IMR-90 (cell line): ENCODE data around the gene CCL11. TPM values are rescaled to one million over a fixed set of nuclear protein-coding genes. Genes with fewer than 3 reads are reported as not detected.

Source experiments
- ATAC-seq: fragments of 200-7000 bp; cut with Tn5 transposase; 2 replicates; pipeline ENCODE4 v1.9.1; 2020; ENCODE audit warnings: low read depth, mild to moderate bottlenecking, moderate library complexity
- BruUV-seq: library from RNA; stranded (reverse); fragments of 400-500 nt; replicated peaks from 2 replicates; lab custom pipeline; 2021; lab: Mats Ljungman, UMichigan
- CTCF ChIA-PET: fragments of 300-600 bp; formaldehyde crosslinking; extraction: SDS; loops from one replicate; lab custom pipeline; 2021; ENCODE audit warnings: antibody characterized with exemption; lab: Yijun Ruan, JAX
- POLR2A ChIA-PET: fragments of 300-600 bp; sonication (Branson Sonifier 250); formaldehyde crosslinking; loops from one replicate; lab custom pipeline; 2022; ENCODE audit warnings: antibody characterized with exemption; ENCODE audit not compliant: unreplicated experiment; lab: Charles Lee
- DNase-seq: peaks from one replicate; pipeline ENCODE4 v3.0.0; 2013
- H2AFZ ChIP-seq: replicated peaks from 2 replicates; pipeline ENCODE3; 2013; ENCODE audit warnings: low read length, mild to moderate bottlenecking; ENCODE audit not compliant: poor library complexity
- H2AK5ac ChIP-seq: 2 replicates; pipeline ENCODE4 v1.6.1; 2013; ENCODE audit warnings: low read depth, low read length, inconsistent platforms
- H2AK9ac ChIP-seq: replicated peaks from 2 replicates; pipeline ENCODE3; 2013; ENCODE audit warnings: mild to moderate bottlenecking, low read depth, low read length, moderate library complexity; ENCODE audit not compliant: poor library complexity
- H2BK120ac ChIP-seq: 2 replicates; pipeline ENCODE4 v1.6.1; 2013; ENCODE audit warnings: low read depth, low read length, inconsistent platforms
- H2BK15ac ChIP-seq: 3 replicates; pipeline ENCODE4 v1.6.1; 2013; ENCODE audit warnings: low read depth, low read length, inconsistent platforms
- H2BK20ac ChIP-seq: 2 replicates; pipeline ENCODE4 v1.6.1; 2013; ENCODE audit warnings: low read depth, mild to moderate bottlenecking, inconsistent platforms, low read length, moderate library complexity
- H2BK5ac ChIP-seq: 2 replicates; pipeline ENCODE4 v1.6.1; 2013; ENCODE audit warnings: mild to moderate bottlenecking, low read depth, low read length, inconsistent platforms; ENCODE audit not compliant: poor library complexity, severe bottlenecking
- H3K14ac ChIP-seq: replicated peaks from 2 replicates; pipeline ENCODE4 v1.6.1; 2013; ENCODE audit warnings: low read depth, low read length, inconsistent platforms
- H3K18ac ChIP-seq: 2 replicates; pipeline ENCODE4 v1.6.1; 2013; ENCODE audit warnings: low read depth, low read length, control low read depth
- H3K23ac ChIP-seq: 2 replicates; pipeline ENCODE4 v1.6.1; 2013; ENCODE audit warnings: low read depth, low read length, inconsistent platforms
- H3K27ac ChIP-seq: 2 replicates; pipeline ENCODE4 v1.5.1; 2013; ENCODE audit warnings: mild to moderate bottlenecking, control low read depth, low read length; ENCODE audit not compliant: insufficient read depth
- H3K27me3 ChIP-seq: 2 replicates; pipeline ENCODE4 v1.6.1; 2013; ENCODE audit warnings: low read length; ENCODE audit not compliant: control insufficient read depth, insufficient read depth
- H3K36me3 ChIP-seq: 2 replicates; pipeline ENCODE4 v1.6.1; 2013; ENCODE audit warnings: low read length, mixed read lengths; ENCODE audit not compliant: control insufficient read depth, insufficient read depth
- H3K4ac ChIP-seq: 2 replicates; pipeline ENCODE4 v1.6.1; 2013; ENCODE audit warnings: low read depth, low read length, inconsistent platforms
- H3K4me1 ChIP-seq: 2 replicates; pipeline ENCODE4 v1.6.1; 2013; ENCODE audit warnings: low read length, mixed read lengths; ENCODE audit not compliant: control insufficient read depth, insufficient read depth
- H3K4me2 ChIP-seq: 2 replicates; pipeline ENCODE4 v1.6.1; 2013; ENCODE audit warnings: low read depth, mild to moderate bottlenecking, control low read depth, low read length, moderate library complexity
- H3K4me3 ChIP-seq: 2 replicates; pipeline ENCODE4 v1.5.1; 2013; ENCODE audit warnings: low read depth, mild to moderate bottlenecking, control low read depth, low read length, moderate library complexity; ENCODE audit not compliant: insufficient read depth
- H3K56ac ChIP-seq: 2 replicates; pipeline ENCODE4 v1.6.1; 2013; ENCODE audit warnings: low read length, inconsistent platforms; ENCODE audit not compliant: insufficient read depth; ENCODE audit errors: extremely low read depth
- H3K79me1 ChIP-seq, 2 experiments: 2 replicates each; pipeline ENCODE4 v1.6.1; 2013; ENCODE audit warnings: low read length in 2 of 2, inconsistent platforms in 1 of 2, low read depth in 1 of 2
- H3K9ac ChIP-seq: 2 replicates; pipeline ENCODE4 v1.6.1; 2013; ENCODE audit warnings: low read depth, low read length, control low read depth
- H3K9me1 ChIP-seq: 2 replicates; pipeline ENCODE4 v1.6.1; 2013; ENCODE audit warnings: low read length, inconsistent platforms; ENCODE audit not compliant: insufficient read depth
- H3K9me3 ChIP-seq: 2 replicates; pipeline ENCODE4 v1.6.1; 2013; ENCODE audit warnings: low read length; ENCODE audit not compliant: control insufficient read depth, insufficient read depth
- H4K20me1 ChIP-seq: 2 replicates; pipeline ENCODE4 v1.6.1; 2013; ENCODE audit warnings: low read length, inconsistent platforms; ENCODE audit not compliant: insufficient read depth
- H4K5ac ChIP-seq: 2 replicates; pipeline ENCODE4 v1.6.1; 2013; ENCODE audit warnings: mild to moderate bottlenecking, low read depth, low read length, control low read depth
- H4K8ac ChIP-seq, 2 experiments: 2 replicates each; pipeline ENCODE4 v1.6.1; 2013; ENCODE audit warnings: low read depth in 2 of 2, low read length in 2 of 2, control low read depth in 1 of 2, inconsistent platforms in 1 of 2
- H4K91ac ChIP-seq: 2 replicates; pipeline ENCODE4 v1.6.1; 2013; ENCODE audit warnings: low read depth, low read length, inconsistent platforms; ENCODE audit not compliant: insufficient read depth
- BHLHE40 ChIP-seq: fragments of 150-350 bp; IDR thresholded peaks from 2 replicates; pipeline ENCODE4 v1.6.1; 2016; ENCODE audit warnings: mild to moderate bottlenecking, low read depth, low read length
- CEBPB ChIP-seq: IDR thresholded peaks from 2 replicates; pipeline ENCODE4 v1.6.1; 2012; ENCODE audit warnings: low read depth, low read length, improper control_type of control experiment
- CHD1 ChIP-seq: IDR thresholded peaks from 2 replicates; pipeline ENCODE4 v1.6.1; 2012; ENCODE audit warnings: low read depth, low read length, improper control_type of control experiment
- ELK1 ChIP-seq: fragments of 150-350 bp; IDR thresholded peaks from 2 replicates; pipeline ENCODE4 v1.6.1; 2016; ENCODE audit warnings: low read depth, mild to moderate bottlenecking, low read length, moderate library complexity, borderline replicate concordance
- FOS ChIP-seq: fragments of 150-350 bp; IDR thresholded peaks from 2 replicates; pipeline ENCODE4 v1.6.1; 2016; ENCODE audit warnings: low read depth, low read length
- MAFK ChIP-seq: IDR thresholded peaks from 2 replicates; pipeline ENCODE4 v1.6.1; 2012; ENCODE audit warnings: low read depth, low read length, improper control_type of control experiment
- MAZ ChIP-seq: IDR thresholded peaks from 2 replicates; pipeline ENCODE4 v1.6.1; 2012; ENCODE audit warnings: low read depth, mild to moderate bottlenecking, low read length, improper control_type of control experiment, moderate library complexity, borderline replicate concordance
- MXI1 ChIP-seq: IDR thresholded peaks from 2 replicates; pipeline ENCODE4 v1.6.1; 2012; ENCODE audit warnings: low read depth, mild to moderate bottlenecking, low read length, moderate library complexity, borderline replicate concordance
- NFE2L2 ChIP-seq: fragments of 150-350 bp; IDR thresholded peaks from 2 replicates; pipeline ENCODE4 v1.6.1; 2016; ENCODE audit warnings: low read depth, mild to moderate bottlenecking, low read length
- POLR2A ChIP-seq: IDR thresholded peaks from 2 replicates; pipeline ENCODE4 v1.6.1; 2012; ENCODE audit warnings: mild to moderate bottlenecking, low read depth, low read length
- RAD21 ChIP-seq: IDR thresholded peaks from 2 replicates; pipeline ENCODE4 v1.6.1; 2012; ENCODE audit warnings: low read length, improper control_type of control experiment
- RCOR1 ChIP-seq: IDR thresholded peaks from 2 replicates; pipeline ENCODE4 v1.6.1; 2012; ENCODE audit warnings: mild to moderate bottlenecking, low read length, improper control_type of control experiment; ENCODE audit not compliant: insufficient replicate concordance
- RFX5 ChIP-seq: IDR thresholded peaks from 2 replicates; pipeline ENCODE4 v1.8.0; 2012; ENCODE audit warnings: low read depth, mild to moderate bottlenecking, low read length, moderate library complexity
- SMC3 ChIP-seq: fragments of 150-350 bp; IDR thresholded peaks from 2 replicates; pipeline ENCODE4 v1.6.1; 2016; ENCODE audit warnings: low read depth, mild to moderate bottlenecking, antibody characterized with exemption, low read length, moderate library complexity
- WGBS, 2 experiments: methylation state at CpG; one replicate each; pipeline versions ENCODE4 v1.1.5 to v1.1.7; 2013; ENCODE audit warnings: missing lambda C conversion rate in 2 of 2; ENCODE audit not compliant: insufficient read length in 1 of 2; ENCODE audit errors: extremely low coverage in 2 of 2; 5-methylcytosine and 5-hydroxymethylcytosine counted together
- dilution Hi-C: fragments of 300-500 bp; cut with HindIII; formaldehyde crosslinking; loops from one replicate; pipeline ENCODE4 v1.14.3; 2018; ENCODE audit warnings: low sequenced_read_pairs; ENCODE audit not compliant: unreplicated experiment
- in situ Hi-C: fragments of 300-500 bp; cut with MboI; formaldehyde crosslinking; loops from 3 replicates; pipeline ENCODE4 v1.14.3; 2019; ENCODE audit warnings: low sequenced_read_pairs, inconsistent platforms, mixed read lengths
- intact Hi-C: fragments of 100-400 bp; cut with micrococcal nuclease; formaldehyde crosslinking; loops from 2 replicates; pipeline ENCODE4 v1.10.0; 2022
- polyA plus RNA-seq, 3 experiments: library from polyadenylated mRNA; depleted of rRNA; stranded (reverse); fragments of >200 nt; gene quantifications; 2 replicates each; pipeline ENCODE4 v1.2.3, GENCODE V29; 2012; ENCODE audit warnings: low replicate concordance in 1 of 3
- total RNA-seq: library from RNA; depleted of rRNA; stranded (reverse); fragments of >200 nt; gene quantifications from 2 replicates; pipeline ENCODE4 v1.2.3, GENCODE V29; 2012
- TF ChIP-seq, protein P1 (sequence below): conservative IDR thresholded peaks from 2 replicates; pipeline ENCODE4 v1.5.1; 2012; ENCODE audit warnings: mild to moderate bottlenecking, low read depth, low read length, improper control_type of control experiment
- TF ChIP-seq, protein P2 (sequence below): fragments of 150-350 bp; IDR thresholded peaks from 2 replicates; pipeline ENCODE4 v1.6.1; 2017; ENCODE audit warnings: mild to moderate bottlenecking, antibody characterized with exemption, low read length, low read depth

CCL11 gene
- total and polyA plus RNA-seq, 2 of the 4 experiments (the other 2 are of a cell fraction) = not detected

DNA sequence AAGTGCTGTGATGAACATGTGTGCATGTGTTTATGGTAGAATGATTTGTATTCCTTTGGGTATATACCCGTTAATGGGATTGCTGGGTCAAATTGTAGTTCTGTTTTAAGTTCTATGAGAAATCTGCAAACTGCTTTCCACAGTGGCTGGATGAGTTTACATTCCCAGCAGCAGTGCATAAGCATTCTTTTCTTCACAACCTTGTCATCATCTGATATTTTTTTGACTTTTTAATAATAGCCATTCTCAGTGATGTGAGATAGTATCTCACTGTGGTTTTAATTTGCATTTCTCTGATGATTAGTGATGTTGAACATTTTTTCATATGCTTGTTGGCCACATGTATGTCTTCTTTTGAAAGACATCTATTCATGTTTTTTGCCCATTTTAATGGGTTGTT lies 52.2 kb downstream of the CCL11 start:
- H2BK120ac ChIP-seq = no peak overlapping the region
- CTCF ChIA-PET = no interaction called here
- BruUV-seq = no TSS peak
- no peaks in the 10 kb centered on the region for H4K20me1 ChIP-seq
- H3K14ac ChIP-seq = no peak overlapping the region
- no peak overlapping the region for H3K4ac ChIP-seq
- ATAC-seq (no peak), DNase-seq (no peak)
- no peak overlapping the region for H3K18ac ChIP-seq
- intact Hi-C loops (no loop called here), in situ Hi-C loops (loop anchor here (10.0 kb wide), 1 partner anchor 63 kb away; the partner anchor contains the start of gene CCL7), dilution Hi-C loops (no loop called here)
- no peak overlapping the region for H2AK5ac ChIP-seq
- no peak overlapping the region for H3K9ac ChIP-seq
- H3K56ac ChIP-seq = no peak overlapping the region
- no peak overlapping the region for H4K5ac ChIP-seq
- no peak overlapping the region for H3K4me2 ChIP-seq
- no peaks in the 10 kb centered on the region for H3K9me1 ChIP-seq
- no peak overlapping the region for H2BK15ac ChIP-seq
- no peak overlapping the region for H2AFZ ChIP-seq
- H3K79me1 ChIP-seq = no peaks in the 10 kb centered on the region
- TF ChIP-seq POLR2A = no peak
- TF ChIP-seq, protein P1, sequence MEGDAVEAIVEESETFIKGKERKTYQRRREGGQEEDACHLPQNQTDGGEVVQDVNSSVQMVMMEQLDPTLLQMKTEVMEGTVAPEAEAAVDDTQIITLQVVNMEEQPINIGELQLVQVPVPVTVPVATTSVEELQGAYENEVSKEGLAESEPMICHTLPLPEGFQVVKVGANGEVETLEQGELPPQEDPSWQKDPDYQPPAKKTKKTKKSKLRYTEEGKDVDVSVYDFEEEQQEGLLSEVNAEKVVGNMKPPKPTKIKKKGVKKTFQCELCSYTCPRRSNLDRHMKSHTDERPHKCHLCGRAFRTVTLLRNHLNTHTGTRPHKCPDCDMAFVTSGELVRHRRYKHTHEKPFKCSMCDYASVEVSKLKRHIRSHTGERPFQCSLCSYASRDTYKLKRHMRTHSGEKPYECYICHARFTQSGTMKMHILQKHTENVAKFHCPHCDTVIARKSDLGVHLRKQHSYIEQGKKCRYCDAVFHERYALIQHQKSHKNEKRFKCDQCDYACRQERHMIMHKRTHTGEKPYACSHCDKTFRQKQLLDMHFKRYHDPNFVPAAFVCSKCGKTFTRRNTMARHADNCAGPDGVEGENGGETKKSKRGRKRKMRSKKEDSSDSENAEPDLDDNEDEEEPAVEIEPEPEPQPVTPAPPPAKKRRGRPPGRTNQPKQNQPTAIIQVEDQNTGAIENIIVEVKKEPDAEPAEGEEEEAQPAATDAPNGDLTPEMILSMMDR = no peak
- TF ChIP-seq MAFK = no peak
- TF ChIP-seq RCOR1 = no peak
- no peak for TF ChIP-seq ELK1
- TF ChIP-seq RAD21 = no peak
- no peak for TF ChIP-seq MXI1
- TF ChIP-seq BHLHE40 = no peak
- TF ChIP-seq, protein P2, sequence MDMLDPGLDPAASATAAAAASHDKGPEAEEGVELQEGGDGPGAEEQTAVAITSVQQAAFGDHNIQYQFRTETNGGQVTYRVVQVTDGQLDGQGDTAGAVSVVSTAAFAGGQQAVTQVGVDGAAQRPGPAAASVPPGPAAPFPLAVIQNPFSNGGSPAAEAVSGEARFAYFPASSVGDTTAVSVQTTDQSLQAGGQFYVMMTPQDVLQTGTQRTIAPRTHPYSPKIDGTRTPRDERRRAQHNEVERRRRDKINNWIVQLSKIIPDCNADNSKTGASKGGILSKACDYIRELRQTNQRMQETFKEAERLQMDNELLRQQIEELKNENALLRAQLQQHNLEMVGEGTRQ = no peak
- TF ChIP-seq NFE2L2 = no peak
- TF ChIP-seq MAZ = no peak
- TF ChIP-seq CEBPB = no peak
- TF ChIP-seq FOS = no peak
- no peak for TF ChIP-seq CHD1
- TF ChIP-seq RFX5 = no peak
- TF ChIP-seq SMC3 = no peak
- H3K27me3 ChIP-seq = no peaks in the 10 kb centered on the region; the same call in 1 of the 2 replicates
- H2BK20ac ChIP-seq = no peak overlapping the region
- H3K36me3 ChIP-seq = no peaks in the 10 kb centered on the region
- no peak overlapping the region for H2BK5ac ChIP-seq
- no peak overlapping the region for H3K4me3 ChIP-seq
- H2AK9ac ChIP-seq = no peak overlapping the region
- 40% methylated on average over 1 of the region's 1 CpG; no CpG with 5 or more reads in 1 of the 2 experiments for WGBS, 2 experiments
- no peaks in the 10 kb centered on the region for H3K9me3 ChIP-seq
- no peak overlapping the region for H3K23ac ChIP-seq
- H3K4me1 ChIP-seq = no peaks in the 10 kb centered on the region
- H4K91ac ChIP-seq = no peak overlapping the region
- H4K8ac ChIP-seq = no peak overlapping the region
- H3K27ac ChIP-seq = no peak overlapping the region
- POLR2A ChIA-PET = no interaction called here
